Kidney epithelial cell (primary cell): ENCODE data around the gene GRB10. TPM values are rescaled to one million over a fixed set of nuclear protein-coding genes. Genes with fewer than 3 reads are reported as not detected.

ENCODE experiments used
- DNase-seq: peaks from one replicate; pipeline ENCODE4 v3.0.0-alpha.2; 2010; ENCODE audit warnings: low read depth
- H3K27me3 ChIP-seq: 2 replicates; pipeline ENCODE4 v1.6.0; 2011; ENCODE audit warnings: low read length; ENCODE audit not compliant: control insufficient read depth, insufficient read depth
- H3K36me3 ChIP-seq: 2 replicates; pipeline ENCODE4 v1.5.1; 2011; ENCODE audit warnings: low read length; ENCODE audit not compliant: control insufficient read depth, insufficient read depth
- H3K4me3 ChIP-seq: 2 replicates; pipeline ENCODE4 v1.5.1; 2011; ENCODE audit warnings: low read depth, mild to moderate bottlenecking, control low read depth, low read length
- total RNA-seq: library from RNA; depleted of rRNA; stranded (reverse); fragments of >200 nt; gene quantifications from 2 replicates; pipeline ENCODE4 v1.2.3, GENCODE V29; 2015
- TF ChIP-seq, protein P1 (sequence below): IDR thresholded peaks from 2 replicates; pipeline ENCODE4 v1.5.1; 2011; ENCODE audit warnings: mild to moderate bottlenecking, moderate library complexity, low read length, control low read depth, inconsistent platforms; ENCODE audit not compliant: insufficient read depth, poor library complexity, severe bottlenecking

GRB10 gene
- total RNA-seq, 1 donor from 2014 or later = 86.3 TPM

DNA sequence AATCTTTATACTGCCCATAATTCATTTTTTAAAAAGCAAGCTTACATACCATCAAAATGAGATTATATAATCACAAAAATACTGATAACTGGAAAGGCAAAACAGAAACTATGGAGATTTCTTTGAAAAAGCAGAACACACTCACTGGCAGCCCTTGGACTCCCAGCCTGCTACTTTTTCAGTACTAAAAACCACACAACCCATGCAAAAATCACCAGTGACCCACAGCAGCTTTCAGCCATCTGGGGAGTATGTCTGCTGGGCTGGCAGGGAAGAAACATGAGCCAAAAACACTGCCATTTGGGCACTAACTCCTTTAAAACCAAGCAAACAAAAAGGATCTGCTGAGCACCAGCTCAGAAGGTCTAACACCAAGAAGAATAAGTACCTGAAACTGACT is 137.5 kb downstream of the GRB10 start:
- DNase-seq = no peak
- TF ChIP-seq, protein P1, sequence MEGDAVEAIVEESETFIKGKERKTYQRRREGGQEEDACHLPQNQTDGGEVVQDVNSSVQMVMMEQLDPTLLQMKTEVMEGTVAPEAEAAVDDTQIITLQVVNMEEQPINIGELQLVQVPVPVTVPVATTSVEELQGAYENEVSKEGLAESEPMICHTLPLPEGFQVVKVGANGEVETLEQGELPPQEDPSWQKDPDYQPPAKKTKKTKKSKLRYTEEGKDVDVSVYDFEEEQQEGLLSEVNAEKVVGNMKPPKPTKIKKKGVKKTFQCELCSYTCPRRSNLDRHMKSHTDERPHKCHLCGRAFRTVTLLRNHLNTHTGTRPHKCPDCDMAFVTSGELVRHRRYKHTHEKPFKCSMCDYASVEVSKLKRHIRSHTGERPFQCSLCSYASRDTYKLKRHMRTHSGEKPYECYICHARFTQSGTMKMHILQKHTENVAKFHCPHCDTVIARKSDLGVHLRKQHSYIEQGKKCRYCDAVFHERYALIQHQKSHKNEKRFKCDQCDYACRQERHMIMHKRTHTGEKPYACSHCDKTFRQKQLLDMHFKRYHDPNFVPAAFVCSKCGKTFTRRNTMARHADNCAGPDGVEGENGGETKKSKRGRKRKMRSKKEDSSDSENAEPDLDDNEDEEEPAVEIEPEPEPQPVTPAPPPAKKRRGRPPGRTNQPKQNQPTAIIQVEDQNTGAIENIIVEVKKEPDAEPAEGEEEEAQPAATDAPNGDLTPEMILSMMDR = no peak
- Histone ChIP-seq H3K4me3 (no peak overlapping the region), H3K27me3 (no peaks in the 10 kb centered on the region), H3K36me3 (no peaks in the 10 kb centered on the region)

DNA sequence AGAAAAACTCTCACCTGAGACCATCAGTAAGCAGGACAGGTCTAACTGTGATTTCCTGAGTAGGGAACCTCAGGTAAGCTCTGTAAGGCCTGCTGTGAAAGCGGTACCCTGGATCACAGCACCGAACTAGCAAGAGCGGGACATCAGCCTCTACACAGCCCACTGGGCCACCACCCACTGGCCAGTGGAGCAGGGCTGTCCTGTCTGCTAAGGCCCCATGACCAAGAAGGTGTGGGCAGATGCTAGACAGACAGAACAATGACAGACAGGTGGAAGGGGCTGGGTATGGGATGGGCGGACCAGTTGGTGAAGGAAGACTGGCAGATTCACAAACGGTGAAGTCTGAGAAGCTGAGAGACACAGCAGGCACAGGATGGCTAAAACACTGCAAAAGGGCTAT is 138.1 kb downstream of the GRB10 start:
- H3K4me3 ChIP-seq = no peak overlapping the region
- TF ChIP-seq, protein P1 = no peak

DNA sequence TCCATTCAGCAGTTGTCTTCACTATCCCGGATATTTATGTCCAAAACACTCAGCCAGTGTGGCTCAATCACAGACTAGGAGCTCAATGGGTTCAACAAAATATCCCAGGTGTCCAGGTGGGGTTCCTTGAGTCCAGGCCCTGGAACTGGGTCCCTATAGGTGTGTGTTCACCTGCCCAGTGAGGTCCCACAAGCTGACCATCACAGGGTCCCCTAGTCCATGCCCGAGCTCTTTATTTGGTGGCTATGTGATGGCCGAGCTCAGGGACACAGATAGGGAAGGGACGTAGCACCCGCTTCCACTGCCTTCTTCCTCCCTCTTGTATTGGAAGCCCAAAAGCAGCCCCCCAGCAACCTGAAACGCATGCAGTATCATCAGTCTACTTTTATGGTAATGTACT is 138.6 kb downstream of the GRB10 start:
- DNase-seq = no peak
- no peaks in the 10 kb centered on the region for H3K27me3 ChIP-seq
- no peak overlapping the region for H3K4me3 ChIP-seq
- TF ChIP-seq, protein P1 = no peak
- no peaks in the 10 kb centered on the region for H3K36me3 ChIP-seq

More for the DNA sequence above, 138.1 kb downstream of the GRB10 start:
- no peak for DNase-seq
- no peaks in the 10 kb centered on the region for H3K27me3 ChIP-seq
- H3K36me3 ChIP-seq = no peaks in the 10 kb centered on the region

DNA sequence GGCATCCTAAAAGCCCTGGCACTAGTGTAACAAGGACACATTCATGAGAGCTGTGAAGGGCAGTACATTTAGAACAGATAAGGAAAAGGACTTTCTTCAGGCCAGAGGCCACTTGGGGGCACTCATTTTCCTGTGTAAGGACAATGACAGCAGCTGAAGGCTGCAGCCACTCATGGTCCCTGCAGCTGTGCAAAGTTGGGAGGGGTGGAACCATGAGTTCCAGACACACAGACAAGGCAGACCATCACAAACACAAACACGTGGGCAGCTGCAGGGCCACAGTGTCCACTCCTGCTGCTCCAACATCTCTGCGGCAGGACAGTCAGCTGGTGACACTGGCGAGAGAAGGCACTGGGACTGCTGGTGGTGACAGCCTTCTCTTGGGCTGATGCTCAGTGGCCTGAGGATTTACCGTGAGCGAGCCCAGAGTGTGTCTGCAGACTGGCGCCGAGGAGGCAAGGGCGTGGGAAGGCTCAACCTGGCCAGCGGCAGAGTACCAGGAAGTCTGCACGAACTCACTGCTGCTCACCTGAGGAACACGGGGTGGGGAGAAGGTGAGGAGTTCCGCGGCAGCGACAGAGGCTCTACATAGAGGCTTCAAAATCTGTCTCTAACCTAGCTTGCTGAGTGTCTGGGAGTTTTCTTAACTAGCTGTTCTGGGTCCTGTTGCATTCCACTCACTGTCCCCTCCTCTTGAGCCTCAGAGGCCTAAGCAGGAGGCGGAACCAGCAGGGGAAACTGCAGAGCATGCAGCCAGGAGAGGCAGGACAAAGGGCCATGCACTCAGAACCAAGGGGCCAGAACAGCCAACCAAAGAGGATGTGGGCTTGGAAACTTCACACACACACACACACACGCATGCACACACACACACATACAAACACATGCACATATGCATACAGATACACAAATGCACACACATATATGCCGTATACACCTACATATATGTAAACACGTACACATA is 141.0 kb downstream of the GRB10 start:
- TF ChIP-seq, protein P1 = no peak
- Histone ChIP-seq H3K27me3 (no peaks in the 10 kb centered on the region), H3K36me3 (no peaks in the 10 kb centered on the region), H3K4me3 (no peak overlapping the region)
- DNase-seq = no peak

DNA sequence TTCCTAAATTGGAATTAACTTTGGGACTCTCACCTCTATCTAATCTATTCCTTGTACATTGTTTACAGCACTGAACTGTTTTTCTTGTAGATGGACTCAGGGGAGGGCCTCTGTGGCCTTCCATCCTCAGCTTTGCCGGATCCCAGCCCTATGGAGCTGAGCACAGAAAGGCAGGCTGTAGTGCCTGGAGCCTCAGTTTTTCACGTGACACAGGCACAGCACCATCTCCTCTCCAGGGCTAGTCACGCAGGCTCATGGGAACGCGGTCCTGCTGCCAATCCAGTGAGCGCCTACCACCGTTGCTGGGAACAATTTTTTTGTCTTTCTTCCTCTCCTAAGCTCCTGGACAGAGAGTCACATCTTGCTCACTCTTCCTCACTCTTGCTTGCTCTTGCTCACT is 141.9 kb downstream of the GRB10 start:
- H3K36me3 ChIP-seq = no peaks in the 10 kb centered on the region
- DNase-seq = no peak

More for the DNA sequence above, 141.9 kb downstream of the GRB10 start:
- Histone ChIP-seq H3K27me3 (no peaks in the 10 kb centered on the region), H3K4me3 (no peak overlapping the region)
- TF ChIP-seq, protein P1 = no peak
